T-helper 22 cell (primary cell): ENCODE results near the gene KLHDC10.
"Not testable (repeated sequence)": the region's sequence is repeated elsewhere in the genome, so short reads cannot be mapped to it uniquely, and the experiment has no call there.

ENCODE experiments used
- DNase-seq: peaks from one replicate; pipeline ENCODE4 v3.0.0-alpha.2; 2020; ENCODE audit warnings: low read depth

KLHDC10 gene

DNA sequence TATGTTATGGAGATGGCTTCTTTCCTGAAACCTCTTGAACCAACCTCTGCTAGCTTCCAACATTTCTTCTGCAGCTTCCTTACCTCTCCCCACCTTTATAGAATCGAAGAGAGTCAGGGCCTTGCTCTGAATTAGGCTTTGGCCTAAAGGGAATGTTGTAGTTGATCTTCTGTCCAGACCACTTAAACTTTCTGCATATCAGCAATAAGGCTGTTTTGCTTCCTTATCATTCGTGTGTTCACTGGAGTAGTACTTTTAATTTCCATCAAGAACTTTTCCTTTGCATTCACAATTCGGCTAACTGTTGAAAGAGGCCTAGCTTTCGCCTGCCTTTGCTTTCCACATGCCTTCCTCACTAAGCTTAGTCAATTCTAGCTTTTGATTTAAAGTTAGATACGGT is 48.0 kb downstream of the KLHDC10 start:
- no peak for DNase-seq

DNA sequence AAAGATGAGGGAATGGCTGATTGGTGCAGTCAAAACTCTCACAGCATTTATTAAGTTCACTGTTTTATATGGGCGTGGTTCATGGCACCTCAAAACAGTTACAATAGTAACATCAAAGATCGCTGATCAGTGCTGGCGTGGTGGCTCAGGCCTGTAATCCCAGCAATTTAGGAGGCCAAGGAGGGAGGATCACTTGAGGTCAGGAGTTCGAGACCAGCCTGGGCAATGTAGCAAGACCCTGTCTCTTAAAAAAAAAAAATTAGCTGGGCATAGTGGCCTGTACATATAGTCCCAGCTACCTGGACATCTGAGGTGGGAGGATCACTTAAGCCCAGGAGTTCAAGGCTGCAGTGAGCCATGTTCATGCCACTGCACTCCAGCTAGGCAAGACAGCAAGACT is 48.5 kb downstream of the KLHDC10 start:
- no peak for DNase-seq

DNA sequence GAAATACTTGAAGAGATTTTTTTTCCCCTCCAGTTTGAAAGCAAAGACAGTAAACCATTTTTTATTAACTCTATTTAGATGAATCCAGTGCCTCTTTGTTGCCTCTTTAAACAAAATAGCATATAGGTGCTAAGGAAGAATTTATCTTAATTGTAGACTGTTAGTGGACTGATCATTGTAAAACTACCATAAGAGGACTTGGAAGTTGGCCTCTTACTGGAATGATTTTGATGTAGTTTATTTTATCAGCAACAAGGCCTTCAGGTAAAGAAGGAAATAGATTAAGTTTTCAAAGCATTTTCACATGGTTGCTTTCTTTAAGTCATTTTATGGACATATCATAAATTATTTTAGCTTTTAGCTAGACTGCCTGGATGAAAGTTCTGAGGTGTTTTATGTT is 53.2 kb downstream of the KLHDC10 start:
- DNase-seq = no peak

DNA sequence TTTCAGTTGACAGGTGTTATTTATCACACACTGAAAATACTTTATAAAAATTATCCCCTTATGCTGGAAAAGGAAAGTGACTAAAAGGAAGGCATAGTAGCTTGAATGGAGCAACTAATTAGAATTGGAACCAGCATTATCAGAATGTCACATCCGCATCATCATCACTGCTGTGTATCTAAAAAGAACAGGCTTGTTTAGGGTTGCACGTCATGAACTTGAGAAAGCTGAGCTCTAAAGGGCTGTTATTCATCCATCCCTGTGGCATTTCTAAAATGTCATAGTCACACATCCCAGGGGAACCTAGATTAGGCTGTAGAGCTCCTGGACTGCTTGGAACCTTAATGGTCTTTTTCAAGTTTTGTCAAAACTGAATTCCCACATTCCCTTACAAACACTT is 54.4 kb downstream of the KLHDC10 start:
- DNase-seq = no peak

GRCh38 chr7:130126840-130127239 is 56.5 kb downstream of the KLHDC10 start:
- not testable (repeated sequence) for DNase-seq

GRCh38 chr7:130127404-130127803 is 57.1 kb downstream of the KLHDC10 start:
- DNase-seq = no peak

DNA sequence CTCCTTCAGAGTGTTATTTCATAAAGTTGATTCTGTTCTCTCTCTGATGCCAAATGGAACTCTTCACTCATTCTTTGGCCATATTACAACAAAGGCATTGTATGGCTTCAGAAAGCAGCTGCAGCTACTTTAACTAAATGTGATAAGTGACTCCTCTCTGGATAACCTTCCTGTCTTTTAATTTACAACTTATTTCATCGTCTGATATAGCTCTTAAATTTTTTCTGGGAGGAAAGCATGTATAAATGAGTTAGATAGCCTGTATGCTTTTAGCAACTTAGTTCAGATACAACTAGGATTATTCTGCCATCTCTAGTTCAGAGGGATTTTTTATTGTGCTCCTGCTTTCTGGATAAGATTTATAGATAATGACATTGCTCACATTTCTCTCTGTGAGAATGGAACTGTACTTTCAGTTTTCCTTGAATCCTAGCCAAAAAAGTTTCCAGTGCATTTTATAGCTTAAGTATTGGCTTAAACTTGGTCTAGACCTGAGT is 57.5 kb downstream of the KLHDC10 start:
- DNase-seq = no peak

DNA sequence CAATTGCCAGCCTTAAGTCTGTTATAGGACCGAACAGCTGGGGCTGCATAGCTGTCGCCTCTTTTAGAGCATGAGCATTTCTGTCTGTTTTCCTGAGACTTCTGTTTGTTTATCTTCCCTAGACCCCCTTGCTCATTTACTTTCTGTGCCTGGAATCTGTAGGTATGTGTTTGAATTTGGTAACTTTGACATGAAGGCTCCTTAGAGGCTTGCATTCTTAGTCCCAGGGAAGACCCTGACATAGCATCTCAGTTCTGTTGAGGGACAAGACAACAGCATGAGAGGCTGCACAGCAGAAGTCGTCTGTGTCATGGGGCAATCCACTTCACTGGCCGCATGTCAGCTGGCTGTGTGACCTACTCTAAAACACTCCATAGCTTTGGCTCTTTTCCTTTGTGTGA is 58.7 kb downstream of the KLHDC10 start:
- no peak for DNase-seq

- DNase-seq = no peak
These were observed 61.0 kb downstream of the KLHDC10 start for GRCh38 chr7:130131191-130131834.

GRCh38 chr7:130131964-130132875 is 61.9 kb downstream of the KLHDC10 start:
- no peak for DNase-seq

- DNase-seq = no peak
These were observed 62.9 kb downstream of the KLHDC10 start for GRCh38 chr7:130133029-130133782.

GRCh38 chr7:130134106-130134636 is 63.8 kb downstream of the KLHDC10 start:
- DNase-seq = no peak

GRCh38 chr7:130134726-130135125 is 64.4 kb downstream of the KLHDC10 start:
- no peak for DNase-seq

DNA sequence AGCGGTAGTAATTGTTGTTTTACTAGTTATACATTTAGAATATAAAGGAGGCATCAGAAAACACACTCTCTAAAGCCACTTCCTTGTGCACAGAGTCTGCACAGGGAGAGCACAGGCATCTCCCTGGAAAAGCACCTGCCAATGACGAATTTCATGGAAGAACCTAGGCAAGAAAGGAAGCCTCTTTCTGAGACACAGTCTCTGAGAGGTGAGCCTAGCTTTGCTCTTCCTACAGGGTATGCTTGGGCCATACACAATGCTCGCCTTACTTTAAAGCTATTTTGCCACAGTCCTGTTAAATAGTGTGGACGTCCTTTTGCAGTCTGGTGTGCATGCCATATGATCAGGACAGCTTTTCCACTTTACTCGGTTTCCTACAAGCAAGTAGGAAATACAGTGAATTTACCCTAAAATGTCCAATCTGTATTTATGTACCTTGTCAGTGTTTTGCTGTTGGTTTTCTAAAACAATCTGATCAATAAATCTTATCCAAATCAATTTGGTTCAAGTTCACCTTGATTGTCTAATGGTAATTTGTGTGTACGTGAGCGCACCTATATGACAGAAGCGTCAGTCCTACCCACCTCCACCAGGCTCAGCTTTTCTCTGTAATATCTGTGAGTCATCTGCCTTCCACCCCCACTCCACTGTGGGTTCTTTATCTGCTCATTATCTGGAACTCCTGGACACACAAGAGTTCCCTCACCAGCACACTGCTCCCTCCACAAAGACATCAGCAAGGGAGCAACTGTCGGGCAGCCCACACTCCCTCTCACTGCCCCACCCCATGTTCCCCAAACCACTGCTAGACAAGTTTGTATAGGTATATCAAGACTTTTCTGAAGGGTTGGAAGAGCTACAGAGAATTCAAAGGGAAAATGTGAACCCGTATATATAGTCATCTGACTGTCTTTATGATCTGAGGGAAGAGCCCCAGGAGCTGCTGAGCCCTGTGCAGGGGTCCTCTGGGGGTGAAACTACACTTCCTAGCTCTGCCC is 65.2 kb downstream of the KLHDC10 start:
- no peak for DNase-seq

GRCh38 chr7:130136579-130137167 is 66.3 kb downstream of the KLHDC10 start:
- no peak for DNase-seq

DNA sequence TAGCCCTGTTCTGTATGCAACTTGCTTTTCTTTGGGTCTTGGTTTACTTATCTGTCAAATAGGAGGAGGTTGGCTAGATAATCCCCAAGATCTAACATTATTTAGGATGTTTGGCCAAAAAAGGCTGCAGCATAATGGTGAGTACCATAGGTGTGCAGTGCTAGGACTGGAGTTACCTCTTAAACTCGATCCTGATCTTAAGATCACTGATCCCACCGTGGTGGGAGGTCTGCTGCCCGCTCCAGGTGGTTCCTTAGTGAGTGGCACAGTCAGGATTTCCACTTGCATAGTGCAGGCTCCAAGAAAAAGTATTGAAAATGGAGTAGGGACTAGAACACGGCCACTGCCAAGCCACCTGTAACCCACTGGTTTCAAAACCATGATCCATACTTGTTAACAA is 66.9 kb downstream of the KLHDC10 start:
- no peak for DNase-seq

DNA sequence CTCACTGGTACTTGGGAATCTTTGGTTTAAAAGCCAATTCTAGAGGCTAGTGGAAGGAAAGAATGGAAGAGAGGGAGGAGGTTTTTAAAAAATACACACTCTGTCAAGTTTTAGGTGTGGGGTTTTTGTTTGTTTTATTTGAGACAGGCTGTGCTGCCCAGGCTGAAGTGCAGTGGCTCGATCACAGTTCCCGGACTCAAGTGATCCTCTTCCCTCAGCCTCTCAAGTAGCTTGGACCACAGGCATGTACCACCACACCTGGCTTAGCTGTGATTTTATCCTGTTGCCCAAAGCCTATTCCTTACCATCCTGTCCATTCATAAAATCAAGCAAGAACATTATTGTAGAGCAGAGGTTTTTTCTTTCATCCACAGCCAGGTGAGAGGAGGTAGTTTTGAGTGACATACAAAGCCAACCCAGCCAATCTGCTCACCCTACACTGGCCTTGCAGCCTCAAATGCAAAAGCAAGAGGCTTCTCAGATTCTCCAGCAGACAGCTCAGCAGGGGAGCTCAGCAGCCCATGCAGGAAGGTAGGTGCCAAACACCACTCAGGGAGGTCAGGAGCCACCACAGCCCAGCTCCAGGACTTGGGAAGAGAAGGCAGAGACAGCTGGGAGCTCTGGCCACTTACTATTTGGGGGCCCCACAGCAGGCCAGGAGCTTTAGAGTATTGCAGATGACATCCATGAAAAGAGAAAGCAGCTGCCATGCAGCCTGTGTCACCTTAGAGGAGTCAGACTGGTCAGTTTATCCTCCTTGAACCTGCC is 69.0 kb downstream of the KLHDC10 start:
- no peak for DNase-seq

DNA sequence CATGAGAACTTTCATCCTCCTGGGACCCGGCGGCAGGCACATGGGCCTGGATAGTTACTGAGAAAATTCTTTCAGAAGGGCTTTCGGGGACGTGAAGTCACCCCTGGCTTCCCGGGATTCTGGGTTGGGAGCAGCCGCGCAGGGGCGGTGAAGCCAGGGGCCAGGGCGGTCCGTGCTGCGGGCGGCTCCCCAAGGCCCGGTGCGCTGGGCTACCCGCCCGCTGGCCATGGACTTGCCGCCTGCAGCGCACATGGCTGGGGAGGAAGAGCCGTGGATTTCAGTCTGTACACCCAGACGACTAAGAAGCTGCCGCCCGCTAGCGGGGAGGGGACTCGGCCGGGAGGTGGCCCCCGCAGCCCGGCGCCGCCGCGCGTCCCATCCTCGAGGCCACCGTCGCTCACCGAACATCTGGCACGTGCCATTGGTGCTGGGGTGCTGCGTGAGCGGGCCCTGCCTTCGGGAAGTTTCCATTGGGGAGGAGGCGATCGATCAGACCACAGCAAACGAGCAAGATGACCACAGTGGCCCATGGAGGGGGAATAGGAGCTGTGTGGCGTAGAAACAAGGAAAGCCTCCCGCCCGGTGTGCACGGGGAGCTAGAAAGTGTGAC is 70.3 kb downstream of the KLHDC10 start:
- no peak for DNase-seq

DNA sequence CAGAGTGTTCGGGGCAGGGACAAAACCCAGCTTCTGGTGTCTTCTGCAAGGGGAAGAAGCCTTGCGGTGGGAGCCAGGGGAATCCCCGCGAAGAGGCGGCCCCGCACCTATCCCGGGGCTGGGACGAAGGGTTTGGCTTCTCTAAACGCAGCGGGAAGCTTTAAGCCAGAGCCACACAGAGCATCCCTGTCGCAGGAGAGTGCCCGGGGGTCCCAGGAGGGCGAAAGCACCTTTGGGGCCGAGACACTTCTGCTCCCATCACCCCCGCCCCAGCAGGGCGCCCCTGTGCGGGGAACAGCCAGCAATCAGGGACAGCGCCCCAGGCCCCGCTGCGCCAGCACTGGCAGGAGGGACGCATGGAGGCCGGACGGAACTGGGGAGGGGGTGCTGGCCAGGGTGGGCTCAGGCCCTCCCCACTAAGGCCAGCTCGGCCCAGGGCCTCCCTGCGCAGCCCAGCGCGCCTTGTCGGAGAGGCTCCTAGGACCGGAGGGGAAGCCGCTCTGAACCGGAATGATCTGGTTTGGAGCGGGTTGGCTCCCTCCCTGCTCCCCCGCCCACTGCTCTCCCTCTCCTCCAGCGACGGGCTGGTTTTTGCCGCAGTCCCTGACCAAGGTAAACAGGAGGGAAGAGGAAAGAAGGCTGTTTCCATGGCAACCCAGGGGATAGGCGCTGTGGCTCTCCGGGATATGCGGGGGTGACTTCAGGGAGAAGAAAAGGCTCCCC is 71.0 kb downstream of the KLHDC10 start:
- no peak for DNase-seq
